Measurements from ENCODE around the gene ZPBP2.
"Not testable (repeated sequence)": the region's sequence is repeated elsewhere in the genome, so short reads cannot be mapped to it uniquely, and the experiment has no call there.

- not testable (repeated sequence) for TF ChIP-seq CTCF, POLR2A (IDR thresholded peaks at IDR 0.05)
Measured at GRCh38 chr17:39850186-39850585, 17.8 kb upstream of the ZPBP2 start.
